NT2/D1 (cell line): ENCODE results near the gene FGF11.

Experiments
- DNase-seq: peaks from one replicate; pipeline ENCODE4 v3.0.0-alpha.2; 2011; ENCODE audit warnings: low read depth, low spot score
- H3K27me3 ChIP-seq: 2 replicates; pipeline ENCODE4 v1.6.0; 2011; ENCODE audit warnings: mild to moderate bottlenecking; ENCODE audit not compliant: insufficient read length, insufficient read depth
- H3K36me3 ChIP-seq: 2 replicates; pipeline ENCODE4 v1.6.1; 2011; ENCODE audit warnings: mild to moderate bottlenecking, low read length, mixed read lengths; ENCODE audit not compliant: insufficient read depth, insufficient read length
- H3K4me1 ChIP-seq: 2 replicates; pipeline ENCODE4 v1.5.1; 2011; ENCODE audit not compliant: insufficient read depth, insufficient read length
- H3K4me3 ChIP-seq: 2 replicates; pipeline ENCODE4 v1.5.1; 2011; ENCODE audit warnings: low read depth; ENCODE audit not compliant: insufficient read length
- H3K9ac ChIP-seq: 2 replicates; pipeline ENCODE4 v1.6.0; 2011; ENCODE audit warnings: low read depth; ENCODE audit not compliant: insufficient read length
- H3K9me3 ChIP-seq: 2 replicates; pipeline ENCODE4 v1.5.1; 2011; ENCODE audit warnings: mild to moderate bottlenecking, low read length; ENCODE audit not compliant: insufficient read depth
- SUZ12 ChIP-seq: IDR thresholded peaks from 2 replicates; pipeline ENCODE4 v1.6.1; 2011; ENCODE audit not compliant: insufficient read length, insufficient read depth; ENCODE audit errors: extremely low read depth
- YY1 ChIP-seq: IDR thresholded peaks from 2 replicates; pipeline ENCODE4 v1.6.1; 2011; ENCODE audit not compliant: insufficient read length, insufficient read depth
- ZNF274 ChIP-seq: IDR thresholded peaks from 2 replicates; pipeline ENCODE4 v1.6.1; 2011; ENCODE audit warnings: mild to moderate bottlenecking, low read depth, low read length

The FGF11 gene

DNA sequence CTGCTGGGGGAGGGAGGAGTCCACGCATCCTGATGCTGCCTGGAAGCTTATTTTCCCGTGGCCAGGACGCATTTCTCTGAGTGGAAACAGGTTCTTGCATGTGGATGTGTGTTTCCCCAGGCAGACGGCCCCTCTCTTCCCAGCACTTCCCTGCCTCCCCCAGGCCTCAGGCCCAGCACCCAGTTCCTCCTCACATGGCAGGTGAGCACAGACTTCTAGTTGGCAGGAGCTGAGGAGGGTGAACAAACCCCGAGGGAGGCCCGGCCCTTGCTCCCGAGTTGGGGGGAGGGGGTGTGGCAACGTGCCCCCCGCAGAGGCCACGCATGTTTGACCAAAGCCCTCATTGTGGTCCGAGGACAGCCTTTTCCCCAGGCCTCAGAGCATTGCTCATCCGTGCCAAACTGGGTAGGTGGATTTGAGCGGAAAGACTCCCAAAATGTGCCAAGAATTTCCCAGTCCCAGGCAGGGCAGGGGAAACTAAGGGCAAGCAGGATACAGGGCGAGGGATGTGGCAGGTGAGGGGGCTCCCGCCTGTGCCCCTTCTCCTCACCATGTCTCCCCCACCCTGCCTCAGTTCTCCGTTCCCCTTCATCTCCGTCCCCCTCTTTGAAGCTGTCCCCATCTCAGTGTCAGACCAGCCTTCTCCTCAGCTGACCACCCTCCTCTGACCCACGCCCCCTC, 20.7 kb upstream of the FGF11 start:
- no peak for TF ChIP-seq YY1
- TF ChIP-seq ZNF274, result no peak
- no peak for TF ChIP-seq SUZ12
- Histone ChIP-seq H3K4me3 (no peak overlapping the region), H3K27me3 (no peaks in the 10 kb centered on the region), H3K9ac (no peak overlapping the region), H3K36me3 (peaks cover 38% of the 10 kb centered on the region), H3K4me1 (no peaks in the 10 kb centered on the region), H3K9me3 (no peaks in the 10 kb centered on the region)
- DNase-seq, result no peak

DNA sequence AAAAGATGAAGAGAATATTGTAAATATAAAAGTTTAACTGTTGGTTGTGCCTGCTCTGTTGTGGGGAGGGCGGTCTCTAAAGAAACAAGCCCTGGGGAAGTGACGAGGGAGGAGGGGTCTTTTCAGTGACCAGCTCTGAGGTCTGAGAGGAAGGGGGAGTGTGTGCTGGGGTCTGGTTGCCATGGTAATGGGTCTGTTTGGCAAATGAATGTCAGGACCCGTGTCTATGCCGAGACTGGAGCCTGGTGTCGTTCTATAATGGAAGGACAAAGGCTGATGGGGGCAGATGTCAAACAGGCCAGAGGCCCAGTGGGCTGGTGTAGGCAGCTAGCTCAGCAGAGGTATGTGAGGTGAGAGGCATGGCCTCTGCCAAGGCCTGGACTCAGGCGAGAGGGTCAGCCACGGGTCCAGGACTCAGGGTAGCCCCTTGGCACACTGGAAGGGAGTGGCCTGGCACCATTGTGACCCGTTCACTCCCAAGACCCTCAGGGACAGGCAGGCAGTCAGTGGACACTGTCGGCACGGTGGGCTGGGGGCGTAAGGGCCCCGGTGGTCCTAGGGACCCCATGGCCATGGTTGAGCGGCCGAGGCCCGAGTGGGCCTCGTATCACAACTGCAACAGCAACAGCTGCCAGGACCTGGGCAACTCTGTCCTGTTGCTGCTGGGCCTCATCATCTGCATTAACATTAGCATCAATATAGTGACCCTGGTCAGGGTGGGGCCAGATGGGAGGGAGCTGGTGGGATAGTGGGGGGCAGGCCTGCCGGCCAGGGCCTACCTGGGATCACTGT, 19.3 kb upstream of the FGF11 start, which contains the start of gene SPEM1:
SPEM1 (plus strand) TSS at position 506 of the 792 bp plus-strand sequence; CDS start at position 567, 61 bp downstream.
- peaks cover 31% of the 10 kb centered on the region for H3K36me3 ChIP-seq
- TF ChIP-seq ZNF274, result no peak
- no peak for TF ChIP-seq YY1
- TF ChIP-seq SUZ12, result no peak
- H3K9me3 ChIP-seq, result no peaks in the 10 kb centered on the region
- no peak within 1 kb of the TSS for H3K4me3 ChIP-seq
- H3K9ac ChIP-seq, result no peak within 1 kb of the TSS
- no peaks in the 10 kb centered on the region for H3K27me3 ChIP-seq
- DNase-seq, result no peak
- H3K4me1 ChIP-seq, result no peaks in the 10 kb centered on the region

DNA sequence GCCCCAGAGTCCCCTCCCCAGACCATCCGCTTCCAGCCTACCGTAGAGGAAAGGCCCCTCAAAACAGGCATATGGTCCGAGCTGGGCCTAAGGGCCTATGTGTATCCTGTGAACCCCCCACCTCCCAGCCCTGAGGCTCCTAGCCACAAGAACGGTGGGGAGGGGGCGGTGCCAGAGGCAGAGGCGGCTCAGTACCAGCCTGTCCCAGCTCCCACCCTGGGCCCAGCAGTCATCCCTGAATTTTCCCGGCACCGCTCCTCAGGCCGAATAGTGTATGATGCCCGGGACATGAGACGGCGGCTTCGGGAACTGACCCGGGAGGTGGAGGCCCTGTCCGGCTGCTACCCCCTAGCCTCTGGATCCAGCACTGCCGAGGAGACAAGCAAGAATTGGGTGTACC, 18.1 kb upstream of the FGF11 start:
- no peak for DNase-seq
- Histone ChIP-seq H3K9ac (no peak overlapping the region), H3K27me3 (no peaks in the 10 kb centered on the region), H3K4me3 (no peak overlapping the region), H3K36me3 (peaks cover 21% of the 10 kb centered on the region), H3K4me1 (no peaks in the 10 kb centered on the region), H3K9me3 (no peaks in the 10 kb centered on the region)
- TF ChIP-seq ZNF274 (no peak), YY1 (no peak), SUZ12 (no peak)

DNA sequence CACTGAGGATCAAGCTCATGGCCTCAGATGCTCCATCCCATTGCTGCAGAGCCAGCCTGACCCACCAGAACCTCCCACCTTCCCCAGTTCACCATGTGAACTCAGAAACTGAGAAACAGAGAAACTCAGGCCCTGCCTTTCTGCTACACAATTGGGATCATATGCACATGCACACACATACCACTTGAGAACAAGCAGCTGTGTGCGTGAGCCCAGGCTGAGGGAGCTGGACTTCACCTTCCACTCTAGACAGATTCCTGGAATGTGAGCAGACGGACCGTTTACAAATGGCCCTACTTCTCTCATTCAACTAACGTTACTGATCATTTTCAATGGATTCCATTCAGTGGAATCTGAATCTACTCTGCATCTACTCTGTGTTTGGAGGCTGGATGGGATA, 15.6 kb upstream of the FGF11 start:
- TF ChIP-seq SUZ12, result no peak
- TF ChIP-seq YY1, result no peak
- no peak for TF ChIP-seq ZNF274

DNA sequence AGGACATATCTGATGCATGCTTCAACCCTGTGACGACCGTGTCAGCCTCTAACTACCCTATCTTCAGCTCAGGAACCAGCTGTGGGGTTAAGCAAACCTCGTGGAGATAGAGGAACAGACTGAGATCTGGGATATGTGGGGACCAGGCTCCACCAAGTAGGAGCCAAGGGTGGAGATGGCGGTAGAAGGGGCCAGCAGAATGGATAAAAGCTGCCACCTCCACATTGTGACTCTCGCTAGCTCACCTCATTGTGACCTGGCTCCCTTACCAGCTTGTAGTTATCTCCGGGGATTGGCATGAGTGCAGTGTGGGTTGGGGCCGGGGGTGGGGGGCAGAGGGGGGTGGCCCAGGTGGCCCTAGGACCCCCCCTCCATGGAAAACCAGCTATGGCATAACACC, 14.0 kb upstream of the FGF11 start, which contains the start of gene SPEM2:
SPEM2 (plus strand) TSS at position 301 of the 400 bp plus-strand sequence; CDS start at position 374, 73 bp downstream.
- DNase-seq, result no peak
- TF ChIP-seq YY1 (no peak), ZNF274 (no peak), SUZ12 (no peak)
- Histone ChIP-seq H3K9me3 (no peaks in the 10 kb centered on the region), H3K4me3 (no peak within 1 kb of the TSS), H3K27me3 (no peaks in the 10 kb centered on the region), H3K9ac (no peak within 1 kb of the TSS), H3K4me1 (no peaks in the 10 kb centered on the region), H3K36me3 (no peaks in the 10 kb centered on the region)

More for the DNA sequence above, 15.6 kb upstream of the FGF11 start:
- Histone ChIP-seq H3K9me3 (no peaks in the 10 kb centered on the region), H3K36me3 (peaks cover 2% of the 10 kb centered on the region), H3K4me1 (no peaks in the 10 kb centered on the region), H3K27me3 (no peaks in the 10 kb centered on the region), H3K9ac (no peak overlapping the region), H3K4me3 (no peak overlapping the region)
- no peak for DNase-seq

DNA sequence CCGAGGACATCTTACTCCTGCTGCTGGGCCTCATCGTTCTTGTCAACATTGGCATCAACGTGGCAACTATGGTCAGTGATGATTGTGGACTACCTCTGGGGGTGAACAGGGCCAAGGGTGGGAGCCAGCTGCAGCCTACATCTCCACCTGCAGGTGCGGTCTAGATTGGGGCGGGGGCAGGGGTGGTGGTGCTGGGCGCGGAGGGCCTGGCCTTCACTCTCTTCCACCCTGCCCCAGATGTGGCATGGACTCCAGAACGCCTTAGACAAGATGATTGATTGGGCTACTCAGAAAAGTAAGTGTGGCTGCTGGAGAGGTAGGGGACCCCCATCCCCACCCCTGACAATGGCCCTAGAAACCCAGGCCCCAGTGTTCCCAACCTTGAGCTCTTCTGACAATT, 13.6 kb upstream of the FGF11 start:
- no peaks in the 10 kb centered on the region for H3K36me3 ChIP-seq
- no peaks in the 10 kb centered on the region for H3K27me3 ChIP-seq
- no peak overlapping the region for H3K9ac ChIP-seq
- no peak for DNase-seq
- H3K4me3 ChIP-seq, result no peak overlapping the region
- no peak for TF ChIP-seq YY1
- no peak for TF ChIP-seq ZNF274
- TF ChIP-seq SUZ12, result no peak
- no peaks in the 10 kb centered on the region for H3K4me1 ChIP-seq
- H3K9me3 ChIP-seq, result no peaks in the 10 kb centered on the region

DNA sequence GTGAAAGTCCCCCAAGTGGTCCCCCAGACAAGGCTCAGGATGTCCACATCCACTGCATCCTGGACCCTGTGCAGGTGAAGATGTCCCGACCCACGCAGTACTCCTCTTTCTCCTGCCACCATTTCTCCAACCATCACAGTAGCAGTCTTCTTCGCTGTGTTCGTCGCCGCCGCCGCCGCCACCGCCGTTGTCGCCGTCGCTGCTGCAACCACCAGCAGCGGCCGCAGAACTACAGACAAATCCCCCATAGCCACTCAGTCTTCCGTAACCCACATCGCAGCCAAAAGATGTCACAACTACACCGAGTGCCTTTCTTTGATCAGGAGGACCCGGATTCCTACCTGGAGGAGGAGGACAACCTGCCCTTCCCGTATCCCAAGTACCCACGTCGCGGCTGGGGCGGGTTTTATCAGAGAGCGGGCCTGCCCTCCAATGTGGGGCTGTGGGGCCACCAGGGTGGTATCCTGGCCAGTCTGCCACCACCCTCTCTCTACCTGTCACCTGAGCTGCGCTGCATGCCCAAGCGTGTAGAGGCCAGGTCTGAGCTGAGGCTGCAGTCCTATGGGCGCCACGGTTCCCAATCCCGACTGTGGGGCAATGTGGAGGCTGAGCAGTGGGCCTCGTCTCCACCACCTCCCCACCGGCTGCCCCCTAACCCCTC, 13.0 kb upstream of the FGF11 start:
- no peaks in the 10 kb centered on the region for H3K36me3 ChIP-seq
- no peaks in the 10 kb centered on the region for H3K4me1 ChIP-seq
- no peaks in the 10 kb centered on the region for H3K9me3 ChIP-seq
- DNase-seq, result no peak
- H3K9ac ChIP-seq, result no peak overlapping the region
- TF ChIP-seq YY1, result no peak
- TF ChIP-seq ZNF274, result no peak
- TF ChIP-seq SUZ12, result no peak
- no peaks in the 10 kb centered on the region for H3K27me3 ChIP-seq
- H3K4me3 ChIP-seq, result no peak overlapping the region
